Neural cell (in vitro differentiated cells): ENCODE measurements around the gene NCAPD3.

Experiments used
- CTCF ChIP-seq: fragments of 450-650 bp; IDR thresholded peaks from 2 replicates; pipeline ENCODE4 v1.5.1; 2014; ENCODE audit warnings: antibody characterized with exemption, mild to moderate bottlenecking, moderate library complexity; ENCODE audit not compliant: poor library complexity, severe bottlenecking
- EZH2 ChIP-seq: fragments of 200-600, 300-800 bp; shearing (Covaris generic), sonication (generic); IDR thresholded peaks from 2 replicates; pipeline ENCODE4 v1.6.1; 2014; ENCODE audit warnings: antibody characterized with exemption, low read length, borderline replicate concordance, mild to moderate bottlenecking; ENCODE audit not compliant: insufficient read depth, poor library complexity, severe bottlenecking
- RAD21 ChIP-seq: fragments of 450-650 bp; conservative IDR thresholded peaks from 2 replicates; pipeline ENCODE4 v1.6.1; 2014; ENCODE audit warnings: antibody characterized with exemption, mild to moderate bottlenecking, moderate library complexity
- REST ChIP-seq: IDR thresholded peaks from 2 replicates; pipeline ENCODE4 v1.6.1; 2012; ENCODE audit warnings: borderline replicate concordance
- SMC3 ChIP-seq: fragments of 450-650 bp; conservative IDR thresholded peaks from 2 replicates; pipeline ENCODE4 v1.6.1; 2014; ENCODE audit warnings: antibody characterized with exemption, mild to moderate bottlenecking, moderate library complexity; ENCODE audit not compliant: poor library complexity

- TF ChIP-seq REST: no peak
- no peak for TF ChIP-seq CTCF
- TF ChIP-seq RAD21: no peak
- no peak for TF ChIP-seq SMC3
- no peak for TF ChIP-seq EZH2
Observed at GRCh38 chr11:134140961-134141490, 82.7 kb downstream of the NCAPD3 start.
